BJ (cell line): ENCODE results near the gene WASL. TPM values are rescaled to one million over a fixed set of nuclear protein-coding genes. Genes with fewer than 3 reads are reported as not detected.

Experiments used
- CTCF ChIA-PET: fragments of 350-600 bp; formaldehyde crosslinking; extraction: SDS; loops from one replicate; lab custom pipeline; 2021; ENCODE audit warnings: antibody characterized with exemption, inconsistent platforms; lab: Yijun Ruan, JAX
- POLR2A ChIA-PET: fragments of 300-600 bp; sonication (Branson Sonifier 250); formaldehyde crosslinking; extraction: SDS; loops from one replicate; lab custom pipeline; 2021; ENCODE audit warnings: antibody characterized with exemption; lab: Charles Lee
- DNase-seq: peaks from one replicate; pipeline ENCODE4 v3.0.0-alpha.2; 2011; ENCODE audit warnings: low read depth
- H3K27me3 ChIP-seq: 2 replicates; pipeline ENCODE4 v1.6.0; 2011; ENCODE audit warnings: low read length; ENCODE audit not compliant: control insufficient read depth, insufficient read depth
- H3K36me3 ChIP-seq: 2 replicates; pipeline ENCODE4 v1.5.1; 2011; ENCODE audit warnings: low read length; ENCODE audit not compliant: control insufficient read depth, insufficient read depth
- H3K4me3 ChIP-seq: 2 replicates; pipeline ENCODE4 v1.5.1; 2011; ENCODE audit warnings: low read depth, mild to moderate bottlenecking, control low read depth, low read length
- polyA plus RNA-seq: library from polyadenylated mRNA; depleted of rRNA; stranded (reverse); fragments of >200 nt; gene quantifications from 2 replicates; pipeline ENCODE4 v1.2.3, GENCODE V29; 2011
- TF ChIP-seq, protein P1 (sequence below): IDR thresholded peaks from 2 replicates; pipeline ENCODE4 v1.5.1; 2011; ENCODE audit warnings: low read depth, mild to moderate bottlenecking, control low read depth, inconsistent platforms, low read length, moderate library complexity; ENCODE audit not compliant: insufficient read depth

Gene WASL
- polyA plus RNA-seq, 1 experiment: 4.0 TPM

DNA sequence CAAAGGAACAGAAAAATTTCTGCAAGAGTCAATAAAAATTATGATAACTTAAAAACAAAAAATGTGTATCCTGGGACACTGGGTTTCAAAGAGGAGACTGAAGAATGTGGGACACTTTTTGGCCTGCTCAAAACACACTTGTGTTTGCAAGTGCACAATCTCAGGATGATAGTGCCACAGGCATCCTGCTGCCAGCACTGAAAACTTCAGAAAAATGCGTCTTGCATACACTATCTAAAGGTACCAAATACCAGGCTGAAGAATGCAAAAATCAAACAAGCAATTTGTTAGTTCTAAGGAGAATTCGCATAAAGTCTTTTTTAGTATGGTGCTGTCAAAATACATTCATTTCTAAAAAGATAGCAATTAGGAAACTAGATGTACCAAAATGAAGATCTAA is 38.1 kb downstream of the WASL start:
- DNase-seq: no peak
- ChIA-PET CTCF (interaction anchor here (0.5 to 1.0 kb wide), 2 partner anchors 9 to 38 kb away, joined by 3 to 4 read pairs; partner anchors contain the start of gene WASL), POLR2A (no interaction called here)
- Histone ChIP-seq H3K36me3 (peaks cover 4% of the 10 kb centered on the region), H3K27me3 (no peaks in the 10 kb centered on the region), H3K4me3 (no peak overlapping the region)
- TF ChIP-seq, protein P1, sequence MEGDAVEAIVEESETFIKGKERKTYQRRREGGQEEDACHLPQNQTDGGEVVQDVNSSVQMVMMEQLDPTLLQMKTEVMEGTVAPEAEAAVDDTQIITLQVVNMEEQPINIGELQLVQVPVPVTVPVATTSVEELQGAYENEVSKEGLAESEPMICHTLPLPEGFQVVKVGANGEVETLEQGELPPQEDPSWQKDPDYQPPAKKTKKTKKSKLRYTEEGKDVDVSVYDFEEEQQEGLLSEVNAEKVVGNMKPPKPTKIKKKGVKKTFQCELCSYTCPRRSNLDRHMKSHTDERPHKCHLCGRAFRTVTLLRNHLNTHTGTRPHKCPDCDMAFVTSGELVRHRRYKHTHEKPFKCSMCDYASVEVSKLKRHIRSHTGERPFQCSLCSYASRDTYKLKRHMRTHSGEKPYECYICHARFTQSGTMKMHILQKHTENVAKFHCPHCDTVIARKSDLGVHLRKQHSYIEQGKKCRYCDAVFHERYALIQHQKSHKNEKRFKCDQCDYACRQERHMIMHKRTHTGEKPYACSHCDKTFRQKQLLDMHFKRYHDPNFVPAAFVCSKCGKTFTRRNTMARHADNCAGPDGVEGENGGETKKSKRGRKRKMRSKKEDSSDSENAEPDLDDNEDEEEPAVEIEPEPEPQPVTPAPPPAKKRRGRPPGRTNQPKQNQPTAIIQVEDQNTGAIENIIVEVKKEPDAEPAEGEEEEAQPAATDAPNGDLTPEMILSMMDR: no peak

DNA sequence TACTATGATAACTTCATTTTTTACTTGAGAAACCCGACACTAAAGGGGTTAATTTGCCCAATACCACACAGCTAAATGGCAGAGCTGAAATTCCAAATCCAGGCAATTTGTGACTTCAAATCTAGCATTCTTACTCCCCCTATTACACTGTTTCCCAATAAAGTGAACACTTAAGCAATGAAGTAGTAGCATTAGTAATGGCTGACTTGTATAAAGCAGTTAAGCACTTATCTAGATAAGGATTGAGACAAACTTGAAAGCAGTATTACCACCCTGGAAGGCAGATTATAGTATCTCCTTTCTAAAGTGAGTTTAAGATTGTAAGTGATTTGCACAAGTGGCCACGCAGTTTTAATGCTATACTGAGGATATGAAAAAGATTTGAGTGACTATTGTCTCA is 39.3 kb downstream of the WASL start:
- no peak overlapping the region for H3K4me3 ChIP-seq
- POLR2A ChIA-PET: no interaction called here
- TF ChIP-seq, protein P1: no peak
- peaks cover 6% of the 10 kb centered on the region for H3K36me3 ChIP-seq
- no peak for DNase-seq
- no peaks in the 10 kb centered on the region for H3K27me3 ChIP-seq
- CTCF ChIA-PET: interaction anchor here (1.0 to 1.1 kb wide), 2 partner anchors 8 to 10 kb away, joined by 4 read pairs; no protein-coding TSS in a partner anchor

DNA sequence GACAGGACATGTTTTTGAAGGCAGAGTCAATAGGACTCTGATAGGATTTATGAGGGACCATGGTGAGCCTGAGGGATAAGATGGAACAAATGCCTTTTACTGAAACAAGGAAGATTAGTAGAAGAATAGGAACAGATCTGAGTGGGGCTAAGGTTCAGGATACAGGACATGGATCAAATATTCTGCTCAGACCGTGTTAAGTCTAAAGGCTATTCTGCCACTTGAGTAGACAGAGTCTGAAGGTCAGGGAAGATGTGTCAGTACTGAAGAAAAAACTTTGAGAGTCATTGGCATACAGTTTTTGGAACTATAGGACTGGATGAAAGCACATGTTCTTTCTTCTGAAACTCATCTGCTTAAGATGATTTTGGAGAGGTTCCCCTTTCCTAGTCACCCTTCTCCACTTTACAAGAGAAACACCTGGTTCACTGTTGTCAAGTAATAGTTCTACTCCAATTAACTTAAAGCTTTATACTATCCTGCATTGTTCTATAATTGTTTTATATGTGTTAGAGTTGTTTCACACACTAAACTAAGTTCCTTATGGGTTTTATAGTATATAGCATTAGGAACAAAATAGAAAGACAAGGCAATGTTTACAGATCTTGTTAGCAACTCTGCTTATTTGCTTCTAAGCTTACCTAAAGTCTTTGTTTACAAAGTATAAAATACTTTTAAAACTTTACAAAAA is 43.4 kb downstream of the WASL start:
- POLR2A ChIA-PET: no interaction called here
- Histone ChIP-seq H3K36me3 (peaks cover 6% of the 10 kb centered on the region), H3K27me3 (no peaks in the 10 kb centered on the region), H3K4me3 (no peak overlapping the region)
- TF ChIP-seq, protein P1: no peak
- no peak for DNase-seq
- CTCF ChIA-PET: interaction anchor here (0.9 to 1.4 kb wide), 2 partner anchors 17 to 70 kb away, joined by 3 read pairs; no protein-coding TSS in a partner anchor

DNA sequence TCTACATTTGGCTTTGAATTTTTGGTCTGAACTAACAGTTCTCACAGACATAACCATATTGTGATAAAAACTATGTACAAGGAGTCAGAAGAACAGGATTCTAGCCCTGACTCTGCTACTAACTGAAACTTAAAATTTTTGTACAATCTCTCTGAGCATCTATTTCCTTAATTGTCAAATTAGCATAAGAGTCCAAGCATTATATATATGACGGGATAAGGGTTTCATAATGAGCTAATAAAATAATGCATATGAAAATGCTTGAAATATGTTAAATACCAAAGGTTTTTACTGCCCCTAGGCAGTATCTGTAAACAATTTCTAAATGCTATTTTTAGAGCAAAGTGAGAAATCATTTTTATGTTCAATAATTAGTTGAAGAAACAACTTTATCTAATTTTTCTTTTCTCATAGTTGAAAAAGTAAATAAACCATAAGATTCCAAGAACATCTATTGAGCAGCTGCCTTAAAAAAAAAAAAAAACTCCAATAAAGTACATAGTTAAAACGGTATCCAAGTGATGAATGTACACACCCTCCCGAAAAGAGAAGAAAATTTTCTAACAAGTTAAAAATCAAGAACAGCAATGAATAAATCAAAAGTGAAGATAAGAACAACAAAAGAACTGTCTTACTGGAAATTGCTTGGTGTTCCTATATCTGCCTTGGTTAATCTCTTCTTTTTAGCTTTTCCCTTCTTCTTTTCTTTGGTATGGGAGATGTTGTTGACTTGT is 52.7 kb downstream of the WASL start:
- POLR2A ChIA-PET: no interaction called here
- CTCF ChIA-PET: no interaction called here

DNA sequence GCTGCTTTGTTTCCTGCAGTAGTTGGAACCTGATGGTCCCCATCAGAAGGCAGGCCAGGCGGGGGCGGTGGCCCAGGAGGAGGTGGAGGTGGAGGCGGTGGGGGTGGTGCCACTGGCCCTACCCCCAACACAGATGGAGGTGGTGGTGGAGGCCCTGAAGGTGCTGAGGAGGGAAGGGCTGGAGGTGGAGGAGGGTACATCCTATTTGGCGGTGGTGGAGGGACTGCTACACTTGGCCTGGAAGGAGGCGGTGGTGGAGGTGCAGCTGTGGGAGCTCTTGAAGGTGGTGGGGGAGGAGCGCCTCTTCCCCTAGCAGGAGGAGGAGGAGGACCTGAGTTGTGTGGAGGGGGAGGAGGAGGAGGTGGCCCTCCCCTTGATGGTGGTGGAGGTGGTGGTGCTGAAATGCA is 56.3 kb downstream of the WASL start:
- POLR2A ChIA-PET: no interaction called here
- no peak for DNase-seq
- CTCF ChIA-PET: interaction anchor here (0.6 to 1.2 kb wide), 3 partner anchors 10 to 1092 kb away, joined by 3 read pairs; no protein-coding TSS in a partner anchor
- H3K36me3 ChIP-seq: 0 out of 2 replicates have a peak, but pooled peaks cover 3% of the 10 kb centered on the region
- TF ChIP-seq, protein P1: no peak
- no peak overlapping the region for H3K4me3 ChIP-seq
- H3K27me3 ChIP-seq: no peaks in the 10 kb centered on the region

More for the DNA sequence above, 52.7 kb downstream of the WASL start:
- no peak for DNase-seq
- H3K27me3 ChIP-seq: no peaks in the 10 kb centered on the region
- TF ChIP-seq, protein P1: no peak
- no peak overlapping the region for H3K4me3 ChIP-seq
- H3K36me3 ChIP-seq: 0 out of 2 replicates have a peak, but pooled peaks cover 3% of the 10 kb centered on the region
